AG09309 (cell line): ENCODE results near the gene ITGA2.

Experiments used
- DNase-seq: peaks from one replicate; pipeline ENCODE4 v3.0.0-alpha.2; 2010; ENCODE audit warnings: low read depth
- H3K4me3 ChIP-seq: 2 replicates; pipeline ENCODE4 v1.5.1; 2011; ENCODE audit warnings: mild to moderate bottlenecking, low read depth, low read length, moderate library complexity; ENCODE audit not compliant: control insufficient read depth
- CTCF ChIP-seq: IDR thresholded peaks from 2 replicates; pipeline ENCODE4 v1.5.1; 2011; ENCODE audit warnings: mild to moderate bottlenecking, low read depth, low read length, inconsistent platforms; ENCODE audit not compliant: insufficient read depth, control insufficient read depth; ENCODE audit errors: missing control alignments

The ITGA2 gene

DNA sequence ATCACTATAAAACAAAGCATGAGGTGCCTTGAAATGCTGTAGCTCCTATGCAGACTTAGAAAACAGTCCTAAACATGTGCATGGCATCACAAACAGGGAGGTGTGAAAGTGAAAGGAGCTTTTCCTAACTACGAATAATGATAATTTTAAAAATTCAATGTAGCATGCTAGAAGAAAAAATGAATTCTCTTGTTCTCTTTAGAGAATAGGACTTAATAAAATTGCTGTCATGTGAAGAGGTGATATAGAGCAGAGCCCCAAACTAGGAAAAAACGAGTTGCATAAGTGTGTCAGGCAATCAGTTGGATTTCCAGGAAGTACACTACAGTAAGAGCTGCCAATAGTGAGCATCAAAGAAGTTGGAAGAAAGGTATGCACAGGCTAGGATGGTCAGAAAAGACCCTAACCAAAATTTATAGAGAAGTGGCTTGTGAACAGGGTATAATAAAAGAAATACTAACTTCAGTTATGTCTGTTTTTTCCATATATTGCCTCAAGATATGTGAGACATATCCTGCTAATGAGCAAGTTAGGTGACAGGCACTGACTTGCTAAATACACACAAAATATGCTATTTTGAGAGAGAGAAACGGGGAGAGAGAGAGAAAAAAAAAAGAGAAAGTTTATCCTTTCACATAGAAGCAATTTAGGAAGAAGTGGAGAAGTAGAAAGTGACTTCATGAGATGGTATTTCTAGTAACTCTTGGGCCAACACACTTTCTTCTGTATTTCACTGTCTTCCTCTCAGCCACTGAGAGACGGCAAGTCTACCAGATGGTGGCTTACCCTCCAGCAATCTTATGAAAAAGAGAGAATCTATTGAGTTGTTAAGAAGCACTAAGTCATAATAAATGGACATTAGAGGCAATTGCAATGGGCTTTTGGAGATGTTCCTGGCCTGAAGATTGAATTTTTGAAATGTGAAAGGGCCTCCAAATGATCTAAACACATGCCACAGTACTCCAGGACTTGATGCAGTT lies 18.0 kb downstream of the ITGA2 start:
- H3K4me3 ChIP-seq, result no peak overlapping the region
- TF ChIP-seq CTCF, result no peak
- no peak for DNase-seq

DNA sequence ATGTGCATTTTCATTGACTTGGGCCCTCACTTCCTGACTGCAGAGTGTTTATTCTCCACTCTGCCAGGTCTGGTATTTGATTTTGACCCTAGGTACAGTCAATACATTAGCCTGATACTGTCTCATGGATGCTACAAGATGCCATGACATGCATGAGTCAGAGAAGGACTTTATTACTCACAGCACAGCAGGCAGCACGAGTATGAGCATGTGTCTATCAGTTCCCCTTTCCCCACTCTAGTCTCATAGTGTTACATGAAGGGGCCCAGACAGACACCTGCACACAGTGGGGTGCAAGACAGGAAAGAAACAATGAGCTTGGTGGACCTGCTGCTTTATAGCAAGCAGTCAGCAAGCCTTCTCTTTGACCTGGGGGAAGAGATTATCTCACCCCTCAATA lies 19.6 kb downstream of the ITGA2 start:
- DNase-seq, result no peak
- H3K4me3 ChIP-seq, result no peak overlapping the region
- TF ChIP-seq CTCF, result no peak

- no peak for DNase-seq
- no peak overlapping the region for H3K4me3 ChIP-seq
- no peak for TF ChIP-seq CTCF
Measured at GRCh38 chr5:53009816-53010215, 20.7 kb downstream of the ITGA2 start.

DNA sequence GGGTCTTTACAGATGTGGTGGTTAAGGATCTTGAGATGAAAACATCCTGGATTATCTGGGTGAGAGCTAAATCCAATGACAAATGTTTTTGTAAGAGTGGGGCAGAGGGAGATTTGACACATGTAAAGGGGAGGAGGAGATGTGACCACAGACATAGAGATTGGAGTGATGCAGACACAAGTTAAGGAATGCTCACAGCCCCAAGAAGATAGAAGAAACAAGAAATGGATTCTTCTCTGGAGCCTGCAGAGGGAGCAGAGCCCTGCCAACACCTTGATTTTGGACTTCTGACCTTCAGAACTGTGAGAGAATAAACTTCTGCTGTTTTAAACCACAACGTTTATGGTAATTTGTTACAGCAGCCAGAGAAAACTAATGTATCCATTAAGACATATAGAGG lies 21.7 kb downstream of the ITGA2 start:
- no peak for TF ChIP-seq CTCF
- H3K4me3 ChIP-seq, result no peak overlapping the region
- DNase-seq, result no peak

DNA sequence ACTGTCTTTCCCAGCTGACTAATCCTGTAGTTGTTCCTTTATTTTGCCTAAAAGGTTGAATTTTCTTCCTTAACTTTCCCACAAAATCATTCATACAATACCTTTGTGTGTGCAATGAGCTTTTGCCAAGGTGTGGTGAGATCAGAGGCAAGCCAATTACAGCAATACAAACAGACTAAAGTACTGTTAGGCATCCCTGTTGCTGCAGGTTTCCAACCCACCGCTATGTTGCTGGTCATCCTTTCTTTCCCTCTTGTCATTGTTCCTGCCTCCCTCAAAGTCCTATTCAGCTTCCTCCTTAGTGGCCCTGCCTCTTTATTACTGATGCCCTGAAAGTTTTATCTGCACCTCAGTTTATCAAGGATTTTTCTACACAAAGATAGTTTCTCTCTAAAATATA lies 22.1 kb downstream of the ITGA2 start:
- no peak for TF ChIP-seq CTCF
- no peak overlapping the region for H3K4me3 ChIP-seq
- DNase-seq, result no peak

DNA sequence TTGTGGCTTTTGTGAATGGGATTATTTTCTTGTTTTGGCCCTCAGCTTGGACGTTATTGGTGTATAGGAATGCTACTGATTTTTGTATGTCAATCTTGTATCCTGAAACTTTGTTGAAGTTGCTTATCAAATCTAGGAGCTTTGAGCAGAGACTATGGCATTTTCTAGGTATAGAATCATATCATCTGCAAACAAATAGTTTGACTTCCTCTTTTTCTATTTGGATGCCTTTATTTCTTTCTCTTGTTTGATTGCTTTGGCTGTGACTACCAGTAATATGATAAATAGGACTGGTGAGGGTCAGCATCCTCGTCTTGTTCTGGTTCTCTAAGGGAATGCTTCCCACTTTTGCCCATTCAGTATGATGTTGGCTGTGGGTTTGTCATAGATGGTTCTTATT lies 24.7 kb downstream of the ITGA2 start:
- H3K4me3 ChIP-seq, result no peak overlapping the region
- DNase-seq, result no peak
- no peak for TF ChIP-seq CTCF
